Thyroid gland (tissue), 4 donors: ENCODE measurements around the gene INTU.

Source experiments
- POLR2A ChIP-seq, 2 donors: fragments of 450-650 bp; IDR thresholded peaks; one replicate each; pipeline ENCODE4 v1.6.1; 2017; ENCODE audit warnings: antibody characterized with exemption in 2 of 2, mild to moderate bottlenecking in 2 of 2, moderate library complexity in 1 of 2
- TF ChIP-seq, protein P1 (sequence below), 6 experiments: fragments of 200-600 bp in 3 of 6; fragments of 450-650 bp in 3 of 6; sonication (generic) in 3 of 6; IDR thresholded peaks; one replicate each; pipeline ENCODE4 v1.5.1; 2016 to 2019; ENCODE audit warnings: antibody characterized with exemption in 6 of 6, mild to moderate bottlenecking in 2 of 6, inconsistent platforms in 1 of 6, moderate library complexity in 1 of 6

DNA sequence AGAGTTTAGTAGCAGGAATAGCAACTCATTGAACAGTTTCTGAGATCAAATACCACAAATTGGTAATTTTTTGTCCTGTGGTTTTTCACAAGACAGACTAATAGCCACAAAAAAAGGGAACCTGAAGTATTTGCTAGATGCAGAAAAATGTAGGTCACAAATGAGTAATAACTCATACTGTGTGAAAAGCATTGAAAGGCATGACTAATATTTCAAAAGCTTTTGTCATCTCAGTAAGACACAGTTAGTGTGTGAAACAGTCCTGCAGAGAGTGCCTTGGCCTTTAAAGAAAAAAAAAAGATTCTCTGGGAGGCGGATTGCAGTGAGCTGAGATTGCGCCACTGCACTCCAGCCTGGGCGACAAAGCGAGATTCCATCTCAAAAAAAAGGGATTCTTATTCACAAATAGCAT is 66.0 kb downstream of the INTU start:
- TF ChIP-seq, protein P1, sequence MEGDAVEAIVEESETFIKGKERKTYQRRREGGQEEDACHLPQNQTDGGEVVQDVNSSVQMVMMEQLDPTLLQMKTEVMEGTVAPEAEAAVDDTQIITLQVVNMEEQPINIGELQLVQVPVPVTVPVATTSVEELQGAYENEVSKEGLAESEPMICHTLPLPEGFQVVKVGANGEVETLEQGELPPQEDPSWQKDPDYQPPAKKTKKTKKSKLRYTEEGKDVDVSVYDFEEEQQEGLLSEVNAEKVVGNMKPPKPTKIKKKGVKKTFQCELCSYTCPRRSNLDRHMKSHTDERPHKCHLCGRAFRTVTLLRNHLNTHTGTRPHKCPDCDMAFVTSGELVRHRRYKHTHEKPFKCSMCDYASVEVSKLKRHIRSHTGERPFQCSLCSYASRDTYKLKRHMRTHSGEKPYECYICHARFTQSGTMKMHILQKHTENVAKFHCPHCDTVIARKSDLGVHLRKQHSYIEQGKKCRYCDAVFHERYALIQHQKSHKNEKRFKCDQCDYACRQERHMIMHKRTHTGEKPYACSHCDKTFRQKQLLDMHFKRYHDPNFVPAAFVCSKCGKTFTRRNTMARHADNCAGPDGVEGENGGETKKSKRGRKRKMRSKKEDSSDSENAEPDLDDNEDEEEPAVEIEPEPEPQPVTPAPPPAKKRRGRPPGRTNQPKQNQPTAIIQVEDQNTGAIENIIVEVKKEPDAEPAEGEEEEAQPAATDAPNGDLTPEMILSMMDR (IDR thresholded peaks at IDR 0.05) = no peak
- no peak for TF ChIP-seq POLR2A (IDR thresholded peaks at IDR 0.05)
